Uterus (tissue), 4 donors: Measurements from ENCODE around the gene ADARB1. TPM values are rescaled to one million over a fixed set of nuclear protein-coding genes. Genes with fewer than 3 reads are reported as not detected.

ENCODE experiments used
- DNase-seq, 2 donors: peaks; one replicate each; pipeline ENCODE4 v3.0.0-alpha.2; 2019 to 2020
- H3K27ac ChIP-seq, 2 donors: fragments of 200-600 bp; sonication (generic); 1 replicate in 1 of 2; 2 replicates in 1 of 2; pipeline ENCODE4 v1.5.1; 2016 to 2018
- H3K27me3 ChIP-seq, 2 donors: fragments of 200-600 bp; sonication (generic); one replicate each; pipeline ENCODE4 v1.5.1; 2018 to 2019; ENCODE audit warnings: control low read depth in 1 of 2
- H3K36me3 ChIP-seq, 2 donors: fragments of 200-600 bp; sonication (generic); one replicate each; pipeline ENCODE4 v1.5.1; 2019; ENCODE audit warnings: control low read depth in 1 of 2
- H3K4me1 ChIP-seq, 2 donors: fragments of 200-600 bp; sonication (generic); one replicate each; pipeline ENCODE4 v1.5.1; 2018 to 2019; ENCODE audit warnings: control low read depth in 1 of 2
- H3K4me3 ChIP-seq, 2 donors: fragments of 200-600 bp; sonication (generic); 1 replicate in 1 of 2; 2 replicates in 1 of 2; pipeline ENCODE4 v1.5.1; 2018 to 2019; ENCODE audit warnings: mild to moderate bottlenecking in 1 of 2
- H3K9me3 ChIP-seq, 2 donors: fragments of 200-600 bp; sonication (generic); one replicate each; pipeline ENCODE4 v1.5.1; 2019; ENCODE audit warnings: control low read depth in 1 of 2
- POLR2A ChIP-seq, 2 donors: fragments of 450-650 bp; IDR thresholded peaks; one replicate each; pipeline ENCODE4 v1.6.1; 2016; ENCODE audit warnings: antibody characterized with exemption in 2 of 2, mild to moderate bottlenecking in 1 of 2, moderate library complexity in 1 of 2
- intact Hi-C: fragments of 100-400 bp; cut with DNase I; formaldehyde crosslinking; loops from one replicate; pipeline ENCODE4 v1.15.1; 2023; ENCODE audit warnings: low total_unique reads
- total RNA-seq, 4 donors: library from RNA; depleted of rRNA in 3 of 4; stranded (reverse); fragments of >200 nt in 3 of 4; gene quantifications; one replicate each; pipeline versions ENCODE4 v1.1.0 to v1.2.4, GENCODE V29; 2014 to 2023
- TF ChIP-seq, protein P1 (sequence below), 4 experiments: fragments of 200-600 bp in 2 of 4; fragments of 450-650 bp in 2 of 4; sonication (generic) in 2 of 4; IDR thresholded peaks; one replicate each; pipeline ENCODE4 v1.5.1; 2016 to 2019; ENCODE audit warnings: antibody characterized with exemption in 4 of 4, mild to moderate bottlenecking in 2 of 4, moderate library complexity in 1 of 4
- donor health status: DM: yes; HTN: yes; CAD: no.

Gene ADARB1
- total RNA-seq, 4 donors from 2014 or later = 21.8 to 69.6 (median 43.3) TPM

GRCh38 chr21:45254460-45254930 lies 180.1 kb downstream of the ADARB1 start:
- intact Hi-C loops = no loop called here
- peaks cover 0 to 2% of the 10 kb centered on the region in 2 donors for H3K27me3 ChIP-seq
- no peak overlapping the region for H3K27ac ChIP-seq
- TF ChIP-seq, protein P1, sequence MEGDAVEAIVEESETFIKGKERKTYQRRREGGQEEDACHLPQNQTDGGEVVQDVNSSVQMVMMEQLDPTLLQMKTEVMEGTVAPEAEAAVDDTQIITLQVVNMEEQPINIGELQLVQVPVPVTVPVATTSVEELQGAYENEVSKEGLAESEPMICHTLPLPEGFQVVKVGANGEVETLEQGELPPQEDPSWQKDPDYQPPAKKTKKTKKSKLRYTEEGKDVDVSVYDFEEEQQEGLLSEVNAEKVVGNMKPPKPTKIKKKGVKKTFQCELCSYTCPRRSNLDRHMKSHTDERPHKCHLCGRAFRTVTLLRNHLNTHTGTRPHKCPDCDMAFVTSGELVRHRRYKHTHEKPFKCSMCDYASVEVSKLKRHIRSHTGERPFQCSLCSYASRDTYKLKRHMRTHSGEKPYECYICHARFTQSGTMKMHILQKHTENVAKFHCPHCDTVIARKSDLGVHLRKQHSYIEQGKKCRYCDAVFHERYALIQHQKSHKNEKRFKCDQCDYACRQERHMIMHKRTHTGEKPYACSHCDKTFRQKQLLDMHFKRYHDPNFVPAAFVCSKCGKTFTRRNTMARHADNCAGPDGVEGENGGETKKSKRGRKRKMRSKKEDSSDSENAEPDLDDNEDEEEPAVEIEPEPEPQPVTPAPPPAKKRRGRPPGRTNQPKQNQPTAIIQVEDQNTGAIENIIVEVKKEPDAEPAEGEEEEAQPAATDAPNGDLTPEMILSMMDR (IDR thresholded peaks at IDR 0.05) = no peak
- no peak for TF ChIP-seq POLR2A (IDR thresholded peaks at IDR 0.05)
- no peak for DNase-seq
- H3K9me3 ChIP-seq = no peaks in the 10 kb centered on the region
- H3K4me1 ChIP-seq = no peaks in the 10 kb centered on the region
- no peaks in the 10 kb centered on the region for H3K36me3 ChIP-seq
- H3K4me3 ChIP-seq = no peak overlapping the region

DNA sequence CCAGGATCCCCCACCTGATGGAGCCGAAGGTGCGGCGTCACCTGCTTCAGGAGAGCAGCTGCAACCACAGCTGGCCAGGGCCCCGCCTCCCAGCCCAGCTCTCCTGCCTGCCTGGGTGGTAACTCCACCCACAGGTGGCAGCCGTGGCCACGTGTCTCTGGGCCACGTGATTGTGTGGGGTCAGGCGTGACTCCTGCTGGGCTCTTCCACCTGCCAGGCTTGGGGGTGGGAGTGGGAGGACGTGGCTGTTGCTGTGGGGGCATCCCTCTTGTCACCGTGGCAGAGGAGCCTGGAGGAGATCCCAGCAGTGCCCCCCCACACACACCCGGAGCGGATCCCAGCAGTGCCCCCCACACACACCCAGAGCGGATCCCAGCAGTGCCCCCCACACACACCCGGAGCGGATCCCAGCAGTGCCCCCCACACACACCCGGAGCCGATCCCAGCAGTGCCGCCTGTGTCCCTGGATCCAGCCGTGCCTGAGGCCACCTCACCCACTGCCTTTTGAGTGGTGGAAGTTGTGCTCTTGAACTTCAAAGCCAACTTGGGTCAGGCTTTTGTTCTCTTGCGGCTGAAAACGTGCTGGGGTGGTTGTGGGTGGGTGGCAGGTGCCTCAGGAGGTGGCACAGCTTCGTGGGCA lies 181.1 kb downstream of the ADARB1 start:
- H3K36me3 ChIP-seq = no peaks in the 10 kb centered on the region
- TF ChIP-seq, protein P1 (IDR thresholded peaks at IDR 0.05) = no peak
- no peak for TF ChIP-seq POLR2A (IDR thresholded peaks at IDR 0.05)
- H3K4me1 ChIP-seq = no peaks in the 10 kb centered on the region
- intact Hi-C loops = no loop called here
- H3K9me3 ChIP-seq = no peaks in the 10 kb centered on the region
- H3K27me3 ChIP-seq = peaks cover 0 to 2% of the 10 kb centered on the region in 2 donors
- H3K4me3 ChIP-seq = no peak overlapping the region
- no peak overlapping the region for H3K27ac ChIP-seq
- no peak for DNase-seq

DNA sequence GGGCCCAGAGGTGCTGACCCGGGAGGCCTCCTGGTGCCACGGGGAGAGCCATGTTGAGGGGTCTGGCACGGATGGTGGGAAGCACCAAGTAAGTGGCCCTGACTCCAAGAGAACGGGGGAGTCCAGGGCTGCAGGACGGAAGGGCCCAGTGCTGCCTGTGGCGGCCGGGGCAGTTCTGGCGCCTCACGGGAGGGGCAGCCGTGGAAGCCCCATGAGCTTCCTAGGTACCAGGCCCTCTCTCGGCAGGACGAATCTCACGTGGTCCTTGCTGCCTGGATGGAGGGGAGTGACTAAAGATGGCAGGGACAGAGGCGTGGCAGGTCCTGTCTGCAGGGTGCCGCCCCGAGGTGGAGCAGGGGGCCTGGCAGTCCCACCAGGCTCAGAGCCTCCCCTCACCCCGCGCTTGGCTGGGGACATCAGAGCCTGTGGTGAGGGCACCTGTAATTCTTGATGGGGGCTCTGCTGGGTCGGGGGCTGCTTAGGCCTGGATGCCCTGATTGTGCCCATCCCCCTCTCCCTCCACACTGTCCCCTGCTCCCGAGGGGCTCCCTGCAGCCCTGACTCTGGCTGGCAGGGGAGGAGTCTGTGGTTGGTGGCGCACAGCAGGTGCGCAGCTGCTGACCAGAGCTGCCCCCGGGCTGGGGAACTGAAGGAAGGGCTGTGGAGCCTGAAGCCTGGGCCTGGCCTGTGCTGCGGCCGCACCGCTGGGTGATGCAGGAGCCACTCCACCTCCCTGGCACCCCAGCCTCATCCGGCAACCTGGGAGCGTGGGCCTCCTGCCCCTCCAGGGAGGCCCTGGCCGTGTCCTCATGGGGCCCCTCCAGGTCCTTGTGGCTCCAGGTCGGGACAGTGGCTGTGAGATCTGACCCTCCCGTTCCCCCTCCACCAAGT lies 181.9 kb downstream of the ADARB1 start:
- TF ChIP-seq POLR2A (IDR thresholded peaks at IDR 0.05) = no peak
- TF ChIP-seq, protein P1 (IDR thresholded peaks at IDR 0.05) = no peak
- H3K27me3 ChIP-seq = peaks cover 0 to 2% of the 10 kb centered on the region in 2 donors
- H3K36me3 ChIP-seq = no peaks in the 10 kb centered on the region
- H3K9me3 ChIP-seq = no peaks in the 10 kb centered on the region
- intact Hi-C loops = no loop called here
- no peak overlapping the region for H3K4me3 ChIP-seq
- no peaks in the 10 kb centered on the region for H3K4me1 ChIP-seq
- DNase-seq = no peak
- H3K27ac ChIP-seq = no peak overlapping the region

GRCh38 chr21:45256912-45257672 lies 182.7 kb downstream of the ADARB1 start:
- intact Hi-C loops = no loop called here
- Histone ChIP-seq H3K4me3 (no peak overlapping the region), H3K27me3 (peaks cover 0 to 2% of the 10 kb centered on the region in 2 donors), H3K4me1 (no peaks in the 10 kb centered on the region), H3K9me3 (no peaks in the 10 kb centered on the region), H3K36me3 (no peaks in the 10 kb centered on the region), H3K27ac (no peak overlapping the region)
- no peak for TF ChIP-seq POLR2A (IDR thresholded peaks at IDR 0.05)
- TF ChIP-seq, protein P1 (IDR thresholded peaks at IDR 0.05) = no peak
- DNase-seq = no peak
